Measurements from ENCODE around the gene LRFN3. TPM values are rescaled to one million over a fixed set of nuclear protein-coding genes. Genes with fewer than 3 reads are reported as not detected.

LRFN3 gene
- total RNA-seq, 1 donor from 2014 or later: 21.0 TPM

DNA sequence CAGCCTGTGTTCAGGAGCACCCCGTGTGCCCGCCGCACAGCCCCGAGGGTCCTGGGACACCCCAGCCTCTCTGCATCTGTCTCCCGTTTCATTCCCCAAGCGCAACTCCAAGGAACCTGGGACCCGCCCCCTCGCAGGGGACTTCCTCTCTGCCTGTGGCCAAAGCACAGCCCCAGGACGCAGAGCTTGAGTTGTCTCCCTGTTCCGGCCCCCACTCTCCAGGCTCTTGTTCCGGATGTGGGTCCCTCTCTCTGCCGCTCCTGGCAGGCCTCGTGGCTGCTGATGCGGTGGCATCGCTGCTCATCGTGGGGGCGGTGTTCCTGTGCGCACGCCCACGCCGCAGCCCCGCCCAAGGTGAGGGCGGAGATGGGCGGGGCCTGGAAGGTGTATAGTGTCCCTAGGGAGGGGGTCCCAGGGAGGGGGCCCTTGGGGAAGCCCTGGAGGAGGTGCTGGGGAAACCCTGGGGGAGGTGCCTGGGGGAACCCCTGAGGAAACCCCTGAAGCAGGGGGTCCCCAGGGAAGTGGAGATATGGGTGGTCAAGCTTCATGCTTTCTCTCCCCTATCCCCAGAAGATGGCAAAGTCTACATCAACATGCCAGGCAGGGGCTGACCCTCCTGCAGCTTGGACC lies 32.5 kb upstream of the LRFN3 start:
- no peak for DNase-seq (ENCODE audit: low spot score)
- Mint-ChIP-seq H3K27ac (ENCODE audit: unreplicated experiment) (peak overlapping the region; percentile 12), H3K4me3 (ENCODE audit: unreplicated experiment) (peak overlapping the region; percentile 53), H3K36me3 (ENCODE audit: low read depth) (no peaks in the 10 kb centered on the region), H3K4me1 (ENCODE audit: low read depth) (peaks cover 30% of the 10 kb centered on the region), H3K9me3 (ENCODE audit: low read depth) (no peaks in the 10 kb centered on the region), H3K27me3 (ENCODE audit: low read depth) (no peaks in the 10 kb centered on the region)
- TF ChIP-seq, protein P1, sequence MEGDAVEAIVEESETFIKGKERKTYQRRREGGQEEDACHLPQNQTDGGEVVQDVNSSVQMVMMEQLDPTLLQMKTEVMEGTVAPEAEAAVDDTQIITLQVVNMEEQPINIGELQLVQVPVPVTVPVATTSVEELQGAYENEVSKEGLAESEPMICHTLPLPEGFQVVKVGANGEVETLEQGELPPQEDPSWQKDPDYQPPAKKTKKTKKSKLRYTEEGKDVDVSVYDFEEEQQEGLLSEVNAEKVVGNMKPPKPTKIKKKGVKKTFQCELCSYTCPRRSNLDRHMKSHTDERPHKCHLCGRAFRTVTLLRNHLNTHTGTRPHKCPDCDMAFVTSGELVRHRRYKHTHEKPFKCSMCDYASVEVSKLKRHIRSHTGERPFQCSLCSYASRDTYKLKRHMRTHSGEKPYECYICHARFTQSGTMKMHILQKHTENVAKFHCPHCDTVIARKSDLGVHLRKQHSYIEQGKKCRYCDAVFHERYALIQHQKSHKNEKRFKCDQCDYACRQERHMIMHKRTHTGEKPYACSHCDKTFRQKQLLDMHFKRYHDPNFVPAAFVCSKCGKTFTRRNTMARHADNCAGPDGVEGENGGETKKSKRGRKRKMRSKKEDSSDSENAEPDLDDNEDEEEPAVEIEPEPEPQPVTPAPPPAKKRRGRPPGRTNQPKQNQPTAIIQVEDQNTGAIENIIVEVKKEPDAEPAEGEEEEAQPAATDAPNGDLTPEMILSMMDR (IDR thresholded peaks at IDR 0.05): no peak

DNA sequence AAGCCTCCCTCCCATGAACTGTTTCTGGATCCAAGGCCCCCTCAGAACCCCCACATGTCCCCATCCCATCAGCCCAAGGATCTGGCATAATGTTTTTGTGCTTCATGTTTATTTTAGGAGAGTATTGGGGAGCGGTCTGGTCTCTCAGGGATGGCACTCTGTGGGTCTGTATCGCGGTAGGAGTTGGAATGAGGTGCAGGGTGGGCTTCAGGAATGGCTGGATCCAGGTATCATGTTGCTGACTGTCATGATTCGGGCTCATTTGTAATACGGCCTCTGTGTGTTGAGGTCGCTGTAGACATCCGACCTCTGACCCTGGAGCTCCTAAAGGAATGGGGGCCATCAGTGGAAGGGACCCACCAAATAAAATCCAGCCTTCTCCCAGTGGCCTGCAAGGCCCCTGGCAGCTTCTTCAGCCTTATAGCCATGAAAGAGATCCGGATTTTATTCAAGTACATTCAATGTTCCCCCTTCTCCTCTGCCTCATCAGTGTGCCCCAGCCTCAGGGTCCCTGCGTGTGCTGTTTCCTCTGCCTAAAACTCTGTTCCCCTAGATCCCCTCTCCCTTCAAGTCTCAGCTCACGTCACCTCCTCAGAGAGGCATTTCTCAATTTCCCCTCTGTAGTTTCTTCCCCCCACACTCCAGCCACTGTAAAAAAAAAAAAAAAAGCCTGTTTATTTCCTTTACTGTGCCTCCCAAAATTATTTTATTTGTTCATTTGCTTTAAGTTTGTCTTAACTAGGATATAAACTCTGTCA lies 31.7 kb upstream of the LRFN3 start:
- H3K27ac Mint-ChIP-seq (ENCODE audit: unreplicated experiment): no peak overlapping the region
- no peaks in the 10 kb centered on the region for H3K9me3 Mint-ChIP-seq (ENCODE audit: low read depth)
- TF ChIP-seq, protein P1 (IDR thresholded peaks at IDR 0.05): no peak
- no peak for DNase-seq (ENCODE audit: low spot score)
- H3K27me3 Mint-ChIP-seq (ENCODE audit: low read depth): no peaks in the 10 kb centered on the region
- H3K36me3 Mint-ChIP-seq (ENCODE audit: low read depth): no peaks in the 10 kb centered on the region
- H3K4me3 Mint-ChIP-seq (ENCODE audit: unreplicated experiment): no peak overlapping the region
- H3K4me1 Mint-ChIP-seq (ENCODE audit: low read depth): peaks cover 26% of the 10 kb centered on the region

DNA sequence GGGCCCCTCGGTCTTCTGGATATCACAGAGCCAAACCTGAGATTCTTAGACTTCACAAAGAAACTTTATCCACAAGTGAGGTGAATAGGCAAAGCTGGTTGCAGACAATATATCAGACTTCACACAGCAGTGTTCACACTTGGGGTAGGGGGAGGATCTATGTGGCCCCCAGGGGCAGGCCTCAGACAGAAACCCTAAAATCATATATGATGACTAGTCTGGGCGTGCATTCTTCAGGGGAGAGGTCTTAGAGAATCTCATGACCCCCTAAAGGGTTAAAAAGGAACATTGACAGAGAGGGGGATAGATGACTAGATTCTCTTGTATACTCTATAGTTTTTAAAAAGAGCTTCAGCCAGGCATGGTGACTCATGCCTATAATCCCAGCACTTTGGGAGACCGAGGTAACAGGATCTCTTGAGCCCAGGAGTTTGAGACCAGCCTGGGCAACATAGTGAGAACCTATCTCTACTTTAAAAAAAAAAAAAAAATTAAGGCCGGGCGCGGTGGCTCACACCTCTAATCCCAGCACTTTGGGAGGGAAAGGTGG lies 30.9 kb upstream of the LRFN3 start:
- no peak for DNase-seq (ENCODE audit: low spot score)
- peaks cover 26% of the 10 kb centered on the region for H3K4me1 Mint-ChIP-seq (ENCODE audit: low read depth)
- H3K4me3 Mint-ChIP-seq (ENCODE audit: unreplicated experiment): no peak overlapping the region
- TF ChIP-seq, protein P1 (IDR thresholded peaks at IDR 0.05): no peak
- no peaks in the 10 kb centered on the region for H3K27me3 Mint-ChIP-seq (ENCODE audit: low read depth)
- H3K27ac Mint-ChIP-seq (ENCODE audit: unreplicated experiment): no peak overlapping the region
- H3K36me3 Mint-ChIP-seq (ENCODE audit: low read depth): no peaks in the 10 kb centered on the region
- no peaks in the 10 kb centered on the region for H3K9me3 Mint-ChIP-seq (ENCODE audit: low read depth)

DNA sequence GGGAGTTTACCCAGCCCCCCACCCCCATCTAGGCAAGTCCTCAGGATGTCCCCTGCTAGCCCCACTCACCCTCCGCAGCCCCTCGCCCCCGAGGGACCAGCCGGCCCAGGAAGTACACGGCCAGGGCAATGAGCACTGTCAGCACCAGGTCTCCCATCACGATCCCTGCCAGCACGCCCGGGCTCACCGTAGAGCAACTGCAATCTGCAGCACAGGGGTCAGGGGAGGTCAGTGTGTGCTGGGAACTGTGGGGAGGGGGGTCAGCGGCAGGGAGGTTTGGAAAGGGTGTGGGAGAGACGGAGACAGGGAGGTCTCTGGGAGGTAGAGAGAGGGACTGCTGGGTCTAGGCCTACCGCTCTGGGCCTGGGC lies 28.8 kb upstream of the LRFN3 start:
- TF ChIP-seq, protein P1 (IDR thresholded peaks at IDR 0.05): no peak
- H3K4me1 Mint-ChIP-seq (ENCODE audit: low read depth): peaks cover 10% of the 10 kb centered on the region
- no peaks in the 10 kb centered on the region for H3K27me3 Mint-ChIP-seq (ENCODE audit: low read depth)
- H3K36me3 Mint-ChIP-seq (ENCODE audit: low read depth): no peaks in the 10 kb centered on the region
- no peaks in the 10 kb centered on the region for H3K9me3 Mint-ChIP-seq (ENCODE audit: low read depth)
- DNase-seq (ENCODE audit: low spot score): no peak
- no peak overlapping the region for H3K4me3 Mint-ChIP-seq (ENCODE audit: unreplicated experiment)
- no peak overlapping the region for H3K27ac Mint-ChIP-seq (ENCODE audit: unreplicated experiment)

DNA sequence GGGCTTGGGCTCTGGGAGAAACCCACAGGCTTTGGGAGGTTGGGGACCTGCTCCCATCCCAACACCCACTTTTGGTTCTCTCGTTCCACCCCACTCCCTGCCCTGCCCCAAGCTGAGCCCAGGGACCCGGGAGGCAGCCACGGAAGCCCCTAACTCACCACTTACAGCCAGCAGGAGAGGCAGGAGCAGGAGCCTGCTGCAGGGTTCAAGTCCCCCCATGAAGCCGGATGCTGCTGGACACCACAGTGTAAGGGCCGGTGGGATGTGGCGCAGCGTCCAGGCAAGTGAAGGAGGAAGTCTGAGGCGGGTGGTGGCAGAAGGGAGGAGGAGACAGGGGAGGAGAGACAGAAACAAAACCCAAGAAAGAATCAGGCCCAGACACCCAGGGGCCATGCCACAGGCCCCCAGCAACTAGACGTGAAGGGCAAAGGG lies 28.1 kb upstream of the LRFN3 start, which contains the start of gene TYROBP:
TSS of gene TYROBP (minus strand) at position 286 of the 432 bp plus-strand sequence. CDS start at position 219, 67 bp downstream.
- H3K36me3 Mint-ChIP-seq (ENCODE audit: low read depth): no peaks in the 10 kb centered on the region
- H3K27me3 Mint-ChIP-seq (ENCODE audit: low read depth): no peaks in the 10 kb centered on the region
- TF ChIP-seq, protein P1 (IDR thresholded peaks at IDR 0.05): no peak
- DNase-seq (ENCODE audit: low spot score): no peak
- peaks cover 7% of the 10 kb centered on the region for H3K4me1 Mint-ChIP-seq (ENCODE audit: low read depth)
- no peaks in the 10 kb centered on the region for H3K9me3 Mint-ChIP-seq (ENCODE audit: low read depth)
- H3K4me3 Mint-ChIP-seq (ENCODE audit: unreplicated experiment): no peak within 1 kb of the TSS
- no peak within 1 kb of the TSS for H3K27ac Mint-ChIP-seq (ENCODE audit: unreplicated experiment)
